ENCODE data around the gene CCDC71L. TPM values are rescaled to one million over a fixed set of nuclear protein-coding genes. Genes with fewer than 3 reads are reported as not detected.

CCDC71L gene
- total RNA-seq, 1 experiment from 2014 or later: 6.0 TPM

GRCh38 chr7:106681815-106682495, 21.0 kb upstream of the CCDC71L start:
- TF ChIP-seq CTCF (IDR thresholded peaks at IDR 0.05) (no peak), REST (IDR thresholded peaks at IDR 0.05; ENCODE audit: insufficient read depth in 1 of 2, low read depth in 2 of 2, low read length in 1 of 2) (no peak), TCF7L2 (IDR thresholded peaks at IDR 0.05; ENCODE audit: low read depth, low read length) (no peak), POLR2AphosphoS5 (IDR thresholded peaks at IDR 0.05; ENCODE audit: low read depth, low read length) (no peak), SIN3A (IDR thresholded peaks at IDR 0.05; ENCODE audit: borderline replicate concordance, insufficient read depth, low read depth, low read length) (no peak)
- intact Hi-C loops (cut with micrococcal nuclease; ENCODE audit: unreplicated experiment) (no loop called here), in situ Hi-C loops (cut with HindIII; ENCODE audit: low pct_unique_long_range_greater_than_20kb, low sequenced_read_pairs) (no loop called here)
- CTCF ChIA-PET: no interaction called here
- no peak overlapping the region for H3K4me3 ChIP-seq (ENCODE audit: low read depth in 2 of 2, low read length in 2 of 2)
- no peaks in the 10 kb centered on the region for H3K9me3 ChIP-seq (ENCODE audit: control insufficient read depth, insufficient read depth, low read depth, low read length)
- no peaks in the 10 kb centered on the region for H3K27me3 ChIP-seq (ENCODE audit: control insufficient read depth, insufficient read depth, low read length)
- no peaks in the 10 kb centered on the region for H3K4me1 ChIP-seq (ENCODE audit: control insufficient read depth, insufficient read depth, low read length)
- no peak overlapping the region for H3K27ac ChIP-seq (ENCODE audit: low read length)
- DNase-seq (ENCODE audit: low read depth, low spot score): no peak
- BruUV-seq (replicated peaks): no TSS peak
- ATAC-seq: no peak
- POLR2A ChIA-PET: no interaction called here
- H3K36me3 ChIP-seq (ENCODE audit: control insufficient read depth, insufficient read depth, low read length): no peaks in the 10 kb centered on the region

GRCh38 chr7:106679153-106679931, 18.4 kb upstream of the CCDC71L start:
- no peak for DNase-seq (ENCODE audit: low read depth, low spot score)
- BruUV-seq (replicated peaks): no TSS peak
- Histone ChIP-seq H3K4me3 (ENCODE audit: low read depth in 2 of 2, low read length in 2 of 2) (no peak overlapping the region), H3K4me1 (ENCODE audit: control insufficient read depth, insufficient read depth, low read length) (no peaks in the 10 kb centered on the region), H3K27ac (ENCODE audit: low read length) (no peak overlapping the region), H3K36me3 (ENCODE audit: control insufficient read depth, insufficient read depth, low read length) (no peaks in the 10 kb centered on the region), H3K27me3 (ENCODE audit: control insufficient read depth, insufficient read depth, low read length) (no peaks in the 10 kb centered on the region), H3K9me3 (ENCODE audit: control insufficient read depth, insufficient read depth, low read depth, low read length) (no peaks in the 10 kb centered on the region)
- no peak for TF ChIP-seq CTCF (IDR thresholded peaks at IDR 0.05)
- POLR2A ChIA-PET: no interaction called here
- CTCF ChIA-PET: no interaction called here
- no peak for ATAC-seq
- in situ Hi-C loops (cut with HindIII; ENCODE audit: low pct_unique_long_range_greater_than_20kb, low sequenced_read_pairs): no loop called here
- intact Hi-C loops (cut with micrococcal nuclease; ENCODE audit: unreplicated experiment): no loop called here
